Skeletal muscle satellite cell (primary cell): ENCODE results near the gene ARF5.

Experiments used
- H3K27me3 ChIP-seq: 2 replicates; pipeline ENCODE4 v1.7.0; 2013; ENCODE audit warnings: low read length; ENCODE audit not compliant: control insufficient read depth, insufficient read depth
- H3K36me3 ChIP-seq: 2 replicates; pipeline ENCODE4 v1.7.0; 2013; ENCODE audit warnings: mild to moderate bottlenecking, control low read depth, low read length; ENCODE audit not compliant: insufficient read depth
- H3K4me1 ChIP-seq: 2 replicates; pipeline ENCODE4 v1.7.0; 2013; ENCODE audit warnings: low read length; ENCODE audit not compliant: control insufficient read depth, insufficient read depth
- H3K4me2 ChIP-seq: 2 replicates; pipeline ENCODE4 v1.7.0; 2013; ENCODE audit warnings: mild to moderate bottlenecking, low read length
- H3K4me3 ChIP-seq: 2 replicates; pipeline ENCODE4 v1.7.0; 2013; ENCODE audit warnings: low read length
- H3K9ac ChIP-seq: 2 replicates; pipeline ENCODE4 v1.7.0; 2013; ENCODE audit warnings: mild to moderate bottlenecking, low read depth, low read length, moderate library complexity
- H3K9me3 ChIP-seq: replicated peaks from 2 replicates; pipeline ENCODE4 v1.7.0; 2013; ENCODE audit warnings: mild to moderate bottlenecking, control low read depth, low read length

ARF5 gene

GRCh38 chr7:127618775-127619174 is 30.6 kb downstream of the ARF5 start:
- Histone ChIP-seq H3K4me1 (no peaks in the 10 kb centered on the region), H3K9ac (no peak overlapping the region), H3K27me3 (peaks cover 93% of the 10 kb centered on the region), H3K4me3 (no peak overlapping the region), H3K9me3 (no peaks in the 10 kb centered on the region), H3K36me3 (no peaks in the 10 kb centered on the region), H3K4me2 (no peak overlapping the region)

GRCh38 chr7:127619681-127620405 is 31.6 kb downstream of the ARF5 start:
- H3K4me1 ChIP-seq = no peaks in the 10 kb centered on the region

GRCh38 chr7:127620406-127621233 is 32.4 kb downstream of the ARF5 start:
- H3K4me3 ChIP-seq = no peak overlapping the region
- H3K4me2 ChIP-seq = no peak overlapping the region
- H3K9ac ChIP-seq = no peak overlapping the region
- no peaks in the 10 kb centered on the region for H3K4me1 ChIP-seq
- no peaks in the 10 kb centered on the region for H3K9me3 ChIP-seq
- H3K27me3 ChIP-seq = peaks cover 90% of the 10 kb centered on the region
- H3K36me3 ChIP-seq = no peaks in the 10 kb centered on the region

More at GRCh38 chr7:127619681-127620405, 31.6 kb downstream of the ARF5 start:
- Histone ChIP-seq H3K4me2 (no peak overlapping the region), H3K27me3 (peaks cover 91% of the 10 kb centered on the region), H3K9me3 (no peaks in the 10 kb centered on the region), H3K4me3 (no peak overlapping the region), H3K9ac (no peak overlapping the region), H3K36me3 (no peaks in the 10 kb centered on the region)

GRCh38 chr7:127625331-127625730 is 37.1 kb downstream of the ARF5 start:
- H3K4me1 ChIP-seq = no peaks in the 10 kb centered on the region
- H3K9me3 ChIP-seq = no peaks in the 10 kb centered on the region
- no peaks in the 10 kb centered on the region for H3K36me3 ChIP-seq
- H3K9ac ChIP-seq = no peak overlapping the region
- H3K4me3 ChIP-seq = no peak overlapping the region
- H3K4me2 ChIP-seq = no peak overlapping the region
- peaks cover 64% of the 10 kb centered on the region for H3K27me3 ChIP-seq

- no peaks in the 10 kb centered on the region for H3K36me3 ChIP-seq
- no peak overlapping the region for H3K4me3 ChIP-seq
- H3K9ac ChIP-seq = no peak overlapping the region
- no peak overlapping the region for H3K4me2 ChIP-seq
- peaks cover 36% of the 10 kb centered on the region for H3K27me3 ChIP-seq
- H3K4me1 ChIP-seq = no peaks in the 10 kb centered on the region
- H3K9me3 ChIP-seq = no peaks in the 10 kb centered on the region
These were observed 40.2 kb downstream of the ARF5 start for GRCh38 chr7:127628445-127628844.

- no peaks in the 10 kb centered on the region for H3K36me3 ChIP-seq
- no peak overlapping the region for H3K9ac ChIP-seq
- no peak overlapping the region for H3K4me3 ChIP-seq
- no peak overlapping the region for H3K4me2 ChIP-seq
- no peaks in the 10 kb centered on the region for H3K4me1 ChIP-seq
- H3K27me3 ChIP-seq = peaks cover 33% of the 10 kb centered on the region
- H3K9me3 ChIP-seq = no peaks in the 10 kb centered on the region
These were observed 41.1 kb downstream of the ARF5 start for GRCh38 chr7:127629268-127629854.

GRCh38 chr7:127632276-127632910 is 44.2 kb downstream of the ARF5 start:
- no peak overlapping the region for H3K4me2 ChIP-seq
- H3K9me3 ChIP-seq = no peaks in the 10 kb centered on the region
- H3K36me3 ChIP-seq = no peaks in the 10 kb centered on the region
- H3K27me3 ChIP-seq = peaks cover 26% of the 10 kb centered on the region
- no peak overlapping the region for H3K9ac ChIP-seq
- H3K4me1 ChIP-seq = no peaks in the 10 kb centered on the region
- H3K4me3 ChIP-seq = no peak overlapping the region

GRCh38 chr7:127635659-127636285 is 47.6 kb downstream of the ARF5 start:
- Histone ChIP-seq H3K27me3 (peaks cover 28% of the 10 kb centered on the region), H3K4me3 (no peak overlapping the region), H3K9ac (no peak overlapping the region), H3K4me2 (no peak overlapping the region), H3K36me3 (no peaks in the 10 kb centered on the region), H3K4me1 (no peaks in the 10 kb centered on the region), H3K9me3 (no peaks in the 10 kb centered on the region)

GRCh38 chr7:127638197-127638596 is 50.0 kb downstream of the ARF5 start:
- H3K36me3 ChIP-seq = no peaks in the 10 kb centered on the region
- no peaks in the 10 kb centered on the region for H3K9me3 ChIP-seq
- peaks cover 28% of the 10 kb centered on the region for H3K27me3 ChIP-seq
- no peak overlapping the region for H3K4me3 ChIP-seq
- peaks cover 2% of the 10 kb centered on the region for H3K4me1 ChIP-seq
- no peak overlapping the region for H3K4me2 ChIP-seq
- H3K9ac ChIP-seq = no peak overlapping the region
